Caki2 (cell line): ENCODE results near the gene OR2T4. TPM values are rescaled to one million over a fixed set of nuclear protein-coding genes. Genes with fewer than 3 reads are reported as not detected.

ENCODE experiments used
- DNase-seq: peaks from one replicate; pipeline ENCODE4 v3.0.0-alpha.2; 2015; ENCODE audit warnings: low read depth
- in situ Hi-C: cut with HindIII; loops from 2 replicates; pipeline ENCODE4 v1.10.0; 2016; ENCODE audit warnings: low sequenced_read_pairs, low pct_unique_long_range_greater_than_20kb, mixed read lengths
- total RNA-seq: library from RNA; depleted of rRNA; stranded (reverse); fragments of >200 nt; shearing (Covaris generic); gene quantifications from 2 replicates; pipeline ENCODE4 v1.2.3, GENCODE V29; 2014; ENCODE audit warnings: low replicate concordance; rRNA removed

OR2T4 gene
- not detected in 2 replicates for total RNA-seq

DNA sequence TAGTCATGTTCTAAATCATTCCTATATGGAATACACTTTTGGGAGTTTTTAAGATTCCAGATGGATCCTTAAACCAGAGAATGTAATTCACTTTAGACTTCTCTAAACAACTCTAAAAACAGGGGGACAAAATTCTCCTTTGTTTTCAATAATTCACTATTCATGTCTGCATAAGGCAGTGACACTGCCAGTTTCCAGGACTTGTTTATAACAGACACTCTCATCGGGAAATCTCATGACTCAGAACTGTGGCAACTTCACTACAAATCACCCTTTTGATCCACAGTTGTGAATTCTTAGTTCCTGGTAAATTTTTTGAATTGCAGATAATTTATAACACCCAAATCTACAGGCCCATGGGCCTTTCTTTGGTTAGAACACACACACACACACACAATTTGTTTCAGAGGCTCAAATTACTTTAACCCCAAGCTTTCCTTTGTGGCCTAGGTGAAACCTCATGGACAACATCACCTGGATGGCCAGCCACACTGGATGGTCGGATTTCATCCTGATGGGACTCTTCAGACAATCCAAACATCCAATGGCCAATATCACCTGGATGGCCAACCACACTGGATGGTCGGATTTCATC lies at the start of gene OR2T4:
Gene OR2T4 (plus strand): TSS at position 545 of the 595 bp plus-strand sequence. CDS start 0 bp downstream, at position 545.
- in situ Hi-C loops: no loop called here
- DNase-seq: no peak

- in situ Hi-C loops: no loop called here
These were observed 44.7 kb upstream of the OR2T4 start for GRCh38 chr1:248316796-248317195.

GRCh38 chr1:248324468-248324867 lies 37.0 kb upstream of the OR2T4 start, which contains the start of gene OR2M7:
TSS of gene OR2M7 (minus strand) at chr1:248324568. CDS start at chr1:248324568, 0 bp downstream.
- in situ Hi-C loops: no loop called here
- no peak for DNase-seq

More at GRCh38 chr1:248316796-248317195, 44.7 kb upstream of the OR2T4 start:
- no peak for DNase-seq

- in situ Hi-C loops: no loop called here
- no peak for DNase-seq
These were observed 18.0 kb upstream of the OR2T4 start for GRCh38 chr1:248343451-248343850.

DNA sequence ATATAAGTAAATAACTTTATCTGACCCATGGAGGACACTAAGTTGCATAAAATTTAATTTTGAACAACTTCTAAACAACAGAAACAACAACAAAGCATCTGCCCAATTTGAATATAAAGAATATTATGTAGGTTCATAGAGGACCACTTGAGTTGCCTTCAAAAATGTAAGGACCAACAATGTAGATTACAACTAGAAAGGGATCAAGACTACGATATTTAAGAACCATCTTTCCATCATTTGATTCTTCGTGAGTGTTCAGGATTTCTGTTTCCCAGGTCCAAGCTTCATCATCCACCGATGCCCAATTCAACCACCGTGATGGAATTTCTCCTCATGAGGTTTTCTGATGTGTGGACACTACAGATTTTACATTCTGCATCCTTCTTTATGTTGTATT lies 13.0 kb upstream of the OR2T4 start, which contains the start of gene OR14C36:
Gene OR14C36 (plus strand): TSS at position 301 of the 400 bp plus-strand sequence. CDS start 0 bp downstream, at position 301.
- DNase-seq: no peak
- in situ Hi-C loops: no loop called here

- in situ Hi-C loops: no loop called here
- no peak for DNase-seq
These were observed 2.0 kb upstream of the OR2T4 start for GRCh38 chr1:248359415-248359814.

DNA sequence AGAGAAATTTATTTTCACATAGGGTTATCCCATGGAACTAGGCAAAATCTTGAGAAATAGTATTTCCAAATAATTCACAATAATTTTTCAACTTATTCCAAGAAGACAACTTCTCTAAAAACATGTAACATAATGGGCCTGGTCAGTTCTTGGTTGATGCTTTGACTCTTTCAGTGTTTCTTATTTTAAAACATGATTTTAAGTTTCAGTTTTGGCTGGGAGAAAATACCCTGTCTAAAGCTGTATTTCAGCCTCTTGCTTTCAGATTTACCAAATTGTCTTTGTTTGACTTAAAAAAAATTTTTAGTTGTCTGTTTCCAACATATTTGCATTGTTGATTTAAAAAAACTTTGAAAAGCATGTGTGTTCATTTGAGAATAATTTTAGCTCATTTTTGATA lies 5.1 kb downstream of the OR2T4 start:
- in situ Hi-C loops: no loop called here
- DNase-seq: no peak

DNA sequence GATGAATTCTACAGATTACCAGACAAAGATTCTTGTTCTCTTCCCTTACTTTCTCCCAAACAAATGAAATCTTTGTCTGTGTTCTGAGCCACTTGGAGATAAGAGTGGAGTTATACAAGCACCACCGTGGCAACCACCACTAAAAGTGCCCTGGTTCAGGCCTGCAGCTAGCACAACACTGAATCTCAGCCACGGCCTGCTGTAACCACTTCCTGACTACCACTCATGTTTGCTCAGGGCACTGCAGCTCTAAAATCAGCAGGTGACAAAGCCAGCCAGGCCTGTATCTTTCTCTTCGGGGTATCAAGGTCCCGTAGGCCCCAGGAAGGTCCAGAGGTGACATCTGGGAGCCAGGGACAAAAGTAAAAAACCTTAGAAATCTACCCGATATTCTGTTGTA lies 10.9 kb downstream of the OR2T4 start:
- no peak for DNase-seq
- in situ Hi-C loops: no loop called here

DNA sequence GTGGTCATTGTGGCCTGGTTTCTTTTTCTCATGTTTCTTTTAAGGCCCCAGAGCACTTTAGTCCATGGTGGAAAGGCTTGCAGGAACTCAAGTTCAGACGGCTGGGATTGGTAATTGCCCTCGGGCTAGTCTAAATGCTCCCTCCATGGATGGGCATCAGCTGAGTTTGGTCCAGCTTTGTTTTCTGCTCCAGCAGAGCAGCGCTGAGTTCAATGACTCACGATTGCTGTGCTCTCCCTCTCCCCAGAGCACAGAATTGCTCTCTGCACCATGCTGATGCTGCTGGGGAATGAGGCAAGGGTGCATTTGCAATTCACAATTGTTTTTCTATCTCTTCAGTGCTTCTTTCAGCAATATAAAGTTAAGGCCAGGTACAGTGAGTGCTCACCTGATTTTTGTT lies 12.3 kb downstream of the OR2T4 start:
- in situ Hi-C loops: no loop called here
- DNase-seq: peak; percentile 1

- in situ Hi-C loops: no loop called here
- no peak for DNase-seq
These were observed 14.0 kb downstream of the OR2T4 start, which contains the start of gene OR2T6 for GRCh38 chr1:248375446-248375845. TSS of gene OR2T6 (plus strand) at chr1:248375746. CDS start at chr1:248387609, 11,863 bp downstream.

DNA sequence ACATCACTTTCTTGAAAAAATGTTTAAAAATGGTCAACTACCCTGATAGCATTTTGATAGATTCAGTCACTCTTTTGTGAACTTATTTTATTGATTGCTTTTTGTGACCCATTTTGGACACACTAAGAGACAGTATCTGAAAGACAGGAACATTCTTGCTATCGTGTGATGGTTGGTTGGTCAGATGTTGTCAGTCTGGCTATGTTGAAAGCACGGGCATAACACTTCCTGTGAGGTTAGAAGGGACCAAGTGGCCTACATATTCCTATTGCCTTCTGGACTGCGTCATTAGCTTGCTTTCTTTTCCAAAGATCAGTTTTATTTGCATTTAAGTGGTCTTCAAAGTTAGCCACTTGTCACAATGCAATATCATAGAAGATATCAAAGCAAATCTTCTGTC lies 15.5 kb downstream of the OR2T4 start:
- DNase-seq: no peak
- in situ Hi-C loops: no loop called here

DNA sequence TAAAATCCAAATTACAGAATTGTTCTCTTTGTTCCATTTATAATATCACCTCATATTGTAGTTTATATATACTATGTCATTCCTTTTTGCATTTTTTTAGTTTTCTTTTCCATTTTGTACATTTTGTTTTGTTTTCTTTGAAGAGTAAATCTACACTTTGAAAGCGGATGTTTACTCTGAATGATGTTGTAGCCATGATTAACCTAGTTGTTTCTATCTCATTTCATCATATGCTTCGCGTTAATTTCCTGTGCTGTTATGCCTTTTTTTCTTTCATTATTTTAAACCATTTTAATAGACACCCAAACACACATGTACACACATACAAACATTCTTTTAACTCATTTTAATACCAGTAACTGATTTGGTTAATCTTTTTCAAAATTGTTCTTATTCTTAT lies 19.4 kb downstream of the OR2T4 start:
- in situ Hi-C loops: no loop called here

DNA sequence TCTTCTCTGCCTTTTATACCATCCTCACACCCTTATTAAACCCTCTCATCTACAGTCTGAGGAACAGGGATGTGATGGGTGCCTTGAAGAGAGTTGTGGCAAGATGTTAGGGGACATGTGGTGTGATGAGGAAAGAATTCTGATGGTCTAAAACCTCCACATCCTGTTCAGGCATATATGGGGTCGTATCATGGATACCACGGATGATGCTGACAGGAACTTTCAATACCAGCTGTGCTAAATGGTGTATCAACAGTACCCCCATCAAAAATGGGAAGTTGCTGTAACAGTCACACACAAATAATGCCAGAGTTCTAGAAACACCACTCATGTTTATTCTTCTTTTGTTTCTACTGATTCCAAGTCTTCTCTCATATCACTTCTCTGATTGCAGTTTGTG lies 27.0 kb downstream of the OR2T4 start:
- DNase-seq: no peak
- in situ Hi-C loops: no loop called here

More for the DNA sequence above, 19.4 kb downstream of the OR2T4 start:
- DNase-seq: no peak

GRCh38 chr1:248393050-248393449 lies 31.6 kb downstream of the OR2T4 start:
- in situ Hi-C loops: no loop called here

GRCh38 chr1:248402748-248403147 lies 41.3 kb downstream of the OR2T4 start, which contains the start of gene OR2T1:
TSS of gene OR2T1 (plus strand) at chr1:248403048. CDS start at chr1:248406148, 3,100 bp downstream.
- DNase-seq: no peak

More at GRCh38 chr1:248393050-248393449, 31.6 kb downstream of the OR2T4 start:
- no peak for DNase-seq

GRCh38 chr1:248404024-248404423 lies 42.6 kb downstream of the OR2T4 start:
- peak; percentile 21 for DNase-seq
- in situ Hi-C loops: no loop called here

More at GRCh38 chr1:248402748-248403147, 41.3 kb downstream of the OR2T4 start, which contains the start of gene OR2T1:
- in situ Hi-C loops: no loop called here

- no peak for DNase-seq
- in situ Hi-C loops: no loop called here
These were observed 45.5 kb downstream of the OR2T4 start for GRCh38 chr1:248406721-248407692.
